Measurements from ENCODE around the gene NPTXR. TPM values are rescaled to one million over a fixed set of nuclear protein-coding genes. Genes with fewer than 3 reads are reported as not detected.
"Not testable (repeated sequence)": the region's sequence is repeated elsewhere in the genome, so short reads cannot be mapped to it uniquely, and the experiment has no call there.

Gene NPTXR
- total RNA-seq, 2 donors from 2014 or later = 2.1 to 2.5 TPM

GRCh38 chr22:38811241-38811640 lies 32.6 kb downstream of the NPTXR start:
- Histone ChIP-seq H3K36me3 (ENCODE audit: control insufficient read depth, insufficient read depth, low read length) (no peaks in the 10 kb centered on the region), H3K27me3 (ENCODE audit: control insufficient read depth, insufficient read depth, low read length, poor library complexity, severe bottlenecking) (peaks cover 8% of the 10 kb centered on the region), H3K4me1 (ENCODE audit: control insufficient read depth, insufficient read depth, low read length) (no peaks in the 10 kb centered on the region), H3K9me3 (ENCODE audit: control insufficient read depth, low read length) (peaks cover 4% of the 10 kb centered on the region), H3K27ac (ENCODE audit: low read depth, low read length) (no peak overlapping the region), H3K9ac (ENCODE audit: extremely low read depth, low read length, poor library complexity, severe bottlenecking) (no peak overlapping the region), H3K4me3 (ENCODE audit: low read length) (no peak overlapping the region)
- peaks cover 2% of the 10 kb centered on the region for H3K4me1 Mint-ChIP-seq
- no peak for TF ChIP-seq CTCF (conservative IDR thresholded peaks at IDR 0.05)
- no peak overlapping the region for H3K27ac Mint-ChIP-seq
- no peak for DNase-seq
- H3K36me3 Mint-ChIP-seq (ENCODE audit: low read depth) = no peaks in the 10 kb centered on the region
- WGBS, 2 experiments (ENCODE audit: insufficient coverage in 1 of 2, insufficient read length in 1 of 2) = 71 to 79% methylated on average over 2 of the region's 2 CpGs
- peaks cover 25% of the 10 kb centered on the region for H3K27me3 Mint-ChIP-seq (ENCODE audit: insufficient read depth)
- H3K9me3 Mint-ChIP-seq = peaks cover 8% of the 10 kb centered on the region
- H3K4me3 Mint-ChIP-seq = no peak overlapping the region

- H3K27ac Mint-ChIP-seq; H3K9me3 ChIP-seq (ENCODE audit: control insufficient read depth, low read length); H3K4me1 ChIP-seq (ENCODE audit: control insufficient read depth, insufficient read depth, low read length); H3K36me3 ChIP-seq (ENCODE audit: control insufficient read depth, insufficient read depth, low read length); H3K9ac ChIP-seq (ENCODE audit: extremely low read depth, low read length, poor library complexity, severe bottlenecking); H3K4me1 Mint-ChIP-seq; DNase-seq; H3K36me3 Mint-ChIP-seq (ENCODE audit: low read depth); H3K4me3 ChIP-seq (ENCODE audit: low read length); H3K27ac ChIP-seq (ENCODE audit: low read depth, low read length); H3K4me3 Mint-ChIP-seq: not testable (repeated sequence)
- H3K27me3 ChIP-seq (ENCODE audit: control insufficient read depth, insufficient read depth, low read length, poor library complexity, severe bottlenecking) = peaks cover 11% of the 10 kb centered on the region
- 78 to 82% methylated on average over 4 to 7 of the region's 8 CpGs for WGBS, 2 experiments (ENCODE audit: insufficient coverage in 1 of 2, insufficient read length in 1 of 2)
- Mint-ChIP-seq H3K27me3 (ENCODE audit: insufficient read depth) (peaks cover 42% of the 10 kb centered on the region), H3K9me3 (peaks cover 18% of the 10 kb centered on the region)
These were observed 38.7 kb downstream of the NPTXR start for GRCh38 chr22:38805041-38805593.

GRCh38 chr22:38802671-38803121 lies 41.1 kb downstream of the NPTXR start:
- H3K9ac ChIP-seq (ENCODE audit: extremely low read depth, low read length, poor library complexity, severe bottlenecking) = no peak overlapping the region
- Mint-ChIP-seq H3K27me3 (ENCODE audit: insufficient read depth) (peaks cover 61% of the 10 kb centered on the region), H3K36me3 (ENCODE audit: low read depth) (no peaks in the 10 kb centered on the region), H3K4me3 (peak overlapping the region; percentile 54), H3K27ac (no peak overlapping the region), H3K4me1 (no peaks in the 10 kb centered on the region), H3K9me3 (peaks cover 11% of the 10 kb centered on the region)
- H3K9me3 ChIP-seq (ENCODE audit: control insufficient read depth, low read length) = no peaks in the 10 kb centered on the region
- H3K27ac ChIP-seq (ENCODE audit: low read depth, low read length) = no peak overlapping the region
- WGBS, 2 experiments (ENCODE audit: insufficient coverage in 1 of 2, insufficient read length in 1 of 2) = 27 to 43% methylated on average over 3 to 10 of the region's 10 CpGs
- H3K4me3 ChIP-seq (ENCODE audit: low read length) = no peak overlapping the region
- no peaks in the 10 kb centered on the region for H3K36me3 ChIP-seq (ENCODE audit: control insufficient read depth, insufficient read depth, low read length)
- peak; percentile 52 for DNase-seq
- no peak for TF ChIP-seq CTCF (conservative IDR thresholded peaks at IDR 0.05)
- H3K27me3 ChIP-seq (ENCODE audit: control insufficient read depth, insufficient read depth, low read length, poor library complexity, severe bottlenecking) = peaks cover 11% of the 10 kb centered on the region
- no peaks in the 10 kb centered on the region for H3K4me1 ChIP-seq (ENCODE audit: control insufficient read depth, insufficient read depth, low read length)

All from endodermal cell (in vitro differentiated cells).